Spleen (tissue), 7 donors: ENCODE data around the gene DBNDD1.

Experiments
- CTCF ChIP-seq, 11 experiments: fragments of 200-600 bp in 7 of 11; fragments of 450-650 bp in 4 of 11; sonication (generic) in 4 of 11; IDR thresholded peaks in 8 of 11; conservative IDR thresholded peaks in 3 of 11; 1 replicate in 7 of 11; 2 replicates in 4 of 11; pipeline versions ENCODE4 v1.4.0 to v1.8.0; 2016 to 2021; ENCODE audit warnings: antibody characterized with exemption in 11 of 11, inconsistent platforms in 4 of 11, mild to moderate bottlenecking in 1 of 11
- POLR2A ChIP-seq, 3 donors: fragments of 450-650 bp; IDR thresholded peaks; one replicate each; pipeline ENCODE4 v1.5.1; 2017; ENCODE audit warnings: antibody characterized with exemption in 3 of 3, mild to moderate bottlenecking in 1 of 3
- donor health status: DM: no; HTN: no; CAD: no; lungs with moderate emphysema.
- donor health status: DM: no; HTN: no; CAD: no.
- donor health status: DM: no; HTN: no; CAD: no.

- TF ChIP-seq POLR2A (IDR thresholded peaks at IDR 0.05) (no peak), CTCF (IDR thresholded peaks at IDR 0.05 in 8 of 11, conservative IDR thresholded peaks at IDR 0.05 in 3 of 11) (no peak)
Measured at GRCh38 chr16:90041896-90042473, 22.7 kb upstream of the DBNDD1 start.
